GM19239 (cell line): ENCODE results near the gene SH2D3C.
A peak's percentile ranks its signal among the peaks of the same experiment; 100 is the strongest.

ENCODE experiments used
- DNase-seq: peaks from one replicate; pipeline ENCODE4 v3.0.0; 2011; ENCODE audit warnings: low spot score; ENCODE audit not compliant: insufficient read length
- FAIRE-seq: peaks from 2 replicates; lab custom pipeline; 2011; peaks lifted over from hg19 to GRCh38; lab: Jason Lieb, UNC

The SH2D3C gene

GRCh38 chr9:127809002-127809539 is 30.6 kb upstream of the SH2D3C start:
- no peak for FAIRE-seq
- no peak for DNase-seq

- FAIRE-seq (no peak), DNase-seq (no peak)
Measured at GRCh38 chr9:127808347-127809001, 30.0 kb upstream of the SH2D3C start.

GRCh38 chr9:127806871-127807270 is 28.4 kb upstream of the SH2D3C start:
- peak; percentile 9 for DNase-seq
- FAIRE-seq = no peak

- FAIRE-seq (no peak), DNase-seq (peak; percentile 43)
Measured at GRCh38 chr9:127805620-127806019, 27.2 kb upstream of the SH2D3C start.

GRCh38 chr9:127803507-127804352 is 25.3 kb upstream of the SH2D3C start:
- peak; percentile 63 for FAIRE-seq
- peak; percentile 28 for DNase-seq

- DNase-seq (peak; percentile 95), FAIRE-seq (peak; percentile 83)
Measured at GRCh38 chr9:127802576-127803443, 24.3 kb upstream of the SH2D3C start, which contains the start of gene FPGS. TSS of gene FPGS (plus strand) at chr9:127802882. CDS start at chr9:127802925, 43 bp downstream.

- FAIRE-seq = peak; percentile 52
- DNase-seq = no peak
Measured at GRCh38 chr9:127801955-127802575, 23.6 kb upstream of the SH2D3C start.

GRCh38 chr9:127796852-127797370 is 18.4 kb upstream of the SH2D3C start:
- DNase-seq (no peak), FAIRE-seq (no peak)

- DNase-seq (no peak), FAIRE-seq (no peak)
Measured at GRCh38 chr9:127796225-127796813, 17.9 kb upstream of the SH2D3C start.

- FAIRE-seq (no peak), DNase-seq (no peak)
Measured at GRCh38 chr9:127794001-127794791, 15.7 kb upstream of the SH2D3C start.

GRCh38 chr9:127793093-127793708 is 14.7 kb upstream of the SH2D3C start:
- DNase-seq = no peak
- no peak for FAIRE-seq

- no peak for DNase-seq
- FAIRE-seq = no peak
Measured at GRCh38 chr9:127792417-127793031, 14.1 kb upstream of the SH2D3C start.

GRCh38 chr9:127791085-127791484 is 12.6 kb upstream of the SH2D3C start:
- no peak for DNase-seq
- no peak for FAIRE-seq

- DNase-seq (no peak), FAIRE-seq (no peak)
Measured at GRCh38 chr9:127790094-127790855, 11.8 kb upstream of the SH2D3C start.

GRCh38 chr9:127789179-127789578 is 10.7 kb upstream of the SH2D3C start:
- DNase-seq (no peak), FAIRE-seq (no peak)

- DNase-seq = no peak
- FAIRE-seq = no peak
Measured at GRCh38 chr9:127788337-127789011, 10.0 kb upstream of the SH2D3C start.
